H9 (cell line): ENCODE data around the gene USH2A. TPM values are rescaled to one million over a fixed set of nuclear protein-coding genes. Genes with fewer than 3 reads are reported as not detected.

Experiments
- DNase-seq: peaks from one replicate; pipeline ENCODE4 v3.0.0-alpha.2; 2017
- H2AFZ ChIP-seq: one replicate; pipeline ENCODE4 v1.6.1; 2013; ENCODE audit warnings: mild to moderate bottlenecking, low read length, control low read depth, moderate library complexity
- H2AK5ac ChIP-seq: 2 replicates; pipeline ENCODE4 v1.6.1; 2013; ENCODE audit warnings: low read length, control low read depth, mixed read lengths; ENCODE audit not compliant: insufficient read length
- H2BK120ac ChIP-seq: one replicate; pipeline ENCODE4 v1.6.1; 2013; ENCODE audit warnings: low read depth, mild to moderate bottlenecking, low read length, control low read depth, inconsistent platforms; ENCODE audit not compliant: poor library complexity, severe bottlenecking
- H2BK12ac ChIP-seq: 2 replicates; pipeline ENCODE4 v1.6.1; 2013; ENCODE audit warnings: low read length, control low read depth, mixed read lengths, low read depth; ENCODE audit not compliant: insufficient read length
- H2BK15ac ChIP-seq: 2 replicates; pipeline ENCODE4 v1.6.1; 2013; ENCODE audit warnings: low read depth, low read length, control low read depth
- H2BK20ac ChIP-seq: one replicate; pipeline ENCODE4 v1.6.1; 2013; ENCODE audit warnings: low read depth, mild to moderate bottlenecking, low read length, control low read depth, inconsistent platforms; ENCODE audit not compliant: poor library complexity, severe bottlenecking
- H2BK5ac ChIP-seq: 2 replicates; pipeline ENCODE4 v1.6.1; 2013; ENCODE audit warnings: low read length, control low read depth, mixed read lengths; ENCODE audit not compliant: insufficient read length
- H3K14ac ChIP-seq: 2 replicates; pipeline ENCODE4 v1.6.1; 2013; ENCODE audit warnings: low read length, control low read depth; ENCODE audit not compliant: insufficient read depth
- H3K18ac ChIP-seq: 2 replicates; pipeline ENCODE4 v1.6.1; 2013; ENCODE audit warnings: low read depth, mild to moderate bottlenecking, mixed read lengths, low read length, control low read depth; ENCODE audit not compliant: insufficient read length
- H3K23ac ChIP-seq: 2 replicates; pipeline ENCODE4 v1.6.1; 2013; ENCODE audit warnings: low read length, control low read depth, mixed read lengths, low read depth; ENCODE audit not compliant: insufficient read length
- H3K23me2 ChIP-seq: 2 replicates; pipeline ENCODE4 v1.6.1; 2013; ENCODE audit warnings: low read depth, mild to moderate bottlenecking, mixed read lengths, low read length, control low read depth; ENCODE audit not compliant: insufficient read length, poor library complexity, severe bottlenecking
- H3K27ac ChIP-seq: 2 replicates; pipeline ENCODE4 v1.5.1; 2013; ENCODE audit warnings: low read length, control low read depth, mixed read lengths, low read depth; ENCODE audit not compliant: insufficient read length
- H3K27me3 ChIP-seq: 2 replicates; pipeline ENCODE4 v1.6.1; 2013; ENCODE audit warnings: low read length, control low read depth, inconsistent platforms; ENCODE audit not compliant: insufficient read depth
- H3K4ac ChIP-seq: 2 replicates; pipeline ENCODE4 v1.6.1; 2013; ENCODE audit warnings: low read depth, mild to moderate bottlenecking, control low read depth, inconsistent platforms, low read length, moderate library complexity
- H3K4me1 ChIP-seq: 2 replicates; pipeline ENCODE4 v1.6.1; 2013; ENCODE audit warnings: low read length, control low read depth, inconsistent platforms; ENCODE audit not compliant: insufficient read depth
- H3K4me2 ChIP-seq: 2 replicates; pipeline ENCODE4 v1.6.1; 2013; ENCODE audit warnings: low read length, control low read depth, mixed read lengths; ENCODE audit not compliant: insufficient read length, insufficient read depth
- H3K56ac ChIP-seq: 2 replicates; pipeline ENCODE4 v1.6.1; 2013; ENCODE audit warnings: low read depth, mild to moderate bottlenecking, mixed read lengths, low read length, control low read depth; ENCODE audit not compliant: insufficient read length
- H3K79me1 ChIP-seq: 2 replicates; pipeline ENCODE4 v1.6.1; 2013; ENCODE audit warnings: low read depth, mild to moderate bottlenecking, moderate library complexity, low read length, control low read depth, inconsistent platforms; ENCODE audit not compliant: insufficient read depth, poor library complexity, severe bottlenecking
- H3K79me2 ChIP-seq: 2 replicates; pipeline ENCODE4 v1.6.1; 2013; ENCODE audit warnings: low read length, control low read depth, inconsistent platforms; ENCODE audit not compliant: insufficient read depth
- H3K9ac ChIP-seq: 2 replicates; pipeline ENCODE4 v1.6.1; 2013; ENCODE audit warnings: low read length, control low read depth, mixed read lengths; ENCODE audit not compliant: insufficient read length; ENCODE audit errors: extremely low read depth
- H3K9me3 ChIP-seq: one replicate; pipeline ENCODE4 v1.6.1; 2013; ENCODE audit warnings: low read depth, low read length, inconsistent platforms; ENCODE audit not compliant: control insufficient read depth
- H3T11ph ChIP-seq: one replicate; pipeline ENCODE4 v1.6.1; 2013; ENCODE audit warnings: mild to moderate bottlenecking, low read length, control low read depth, inconsistent platforms
- H4K20me1 ChIP-seq: one replicate; pipeline ENCODE4 v1.6.1; 2013; ENCODE audit not compliant: control insufficient read depth, insufficient read length, insufficient read depth
- H4K5ac ChIP-seq: 2 replicates; pipeline ENCODE4 v1.6.1; 2013; ENCODE audit warnings: low read depth, mild to moderate bottlenecking, mixed read lengths, low read length, control low read depth; ENCODE audit not compliant: insufficient read length
- H4K8ac ChIP-seq: replicated peaks from 2 replicates; pipeline ENCODE4 v1.6.1; 2013; ENCODE audit warnings: low read length, control low read depth, mixed read lengths, low read depth; ENCODE audit not compliant: insufficient read length
- H4K91ac ChIP-seq: 2 replicates; pipeline ENCODE4 v1.6.1; 2013; ENCODE audit warnings: low read depth, mild to moderate bottlenecking, moderate library complexity, mixed read lengths, low read length, control low read depth; ENCODE audit not compliant: insufficient read length
- H3K27ac Mint-ChIP-seq, 3 experiments: 2 replicates in 2 of 3; 3 replicates in 1 of 3; pipeline ENCODE4 v1.8.0; 2020 to 2021; ENCODE audit warnings: mixed read lengths in 3 of 3, mild to moderate bottlenecking in 1 of 3, moderate library complexity in 1 of 3
- H3K27me3 Mint-ChIP-seq: 2 replicates; pipeline ENCODE4 v1.8.0; 2021; ENCODE audit warnings: low read depth, mild to moderate bottlenecking, moderate library complexity, mixed read lengths
- H3K36me3 Mint-ChIP-seq, 3 experiments: 2 replicates in 2 of 3; 3 replicates in 1 of 3; pipeline ENCODE4 v1.8.0; 2020 to 2021; ENCODE audit warnings: low read depth in 3 of 3, mixed read lengths in 3 of 3; ENCODE audit not compliant: insufficient read depth in 1 of 3
- H3K4me1 Mint-ChIP-seq, 2 experiments: 2 replicates each; pipeline ENCODE4 v1.8.0; 2020; ENCODE audit warnings: mixed read lengths in 2 of 2
- H3K4me3 Mint-ChIP-seq, 2 experiments: 2 replicates in 1 of 2; 3 replicates in 1 of 2; pipeline ENCODE4 v1.8.0; 2020 to 2021; ENCODE audit warnings: mild to moderate bottlenecking in 2 of 2, mixed read lengths in 2 of 2, moderate library complexity in 1 of 2
- H3K9me3 Mint-ChIP-seq, 2 experiments: 2 replicates in 1 of 2; 3 replicates in 1 of 2; pipeline ENCODE4 v1.8.0; 2020; ENCODE audit warnings: mild to moderate bottlenecking in 2 of 2, mixed read lengths in 2 of 2, moderate library complexity in 1 of 2
- CTCF ChIP-seq: fragments of 200-600 bp; sonication (generic); conservative IDR thresholded peaks from 3 replicates; pipeline ENCODE4 v1.8.0; 2021; ENCODE audit warnings: antibody characterized with exemption, mild to moderate bottlenecking
- WGBS: extraction: QIAGEN DNeasy Blood & Tissue Kit; methylation state at CpG from one replicate; pipeline ENCODE4 v1.1.7; 2013; ENCODE audit warnings: missing lambda C conversion rate, low lambda C conversion rate, mixed read lengths; ENCODE audit not compliant: insufficient read length; ENCODE audit errors: extremely low coverage; 5-methylcytosine and 5-hydroxymethylcytosine counted together
- total RNA-seq: library from RNA; stranded (reverse); gene quantifications from 2 replicates; pipeline ENCODE4 v1.2.1, GENCODE V29; 2021

USH2A gene
- total RNA-seq, 1 experiment from 2014 or later, result 0.11 TPM

DNA sequence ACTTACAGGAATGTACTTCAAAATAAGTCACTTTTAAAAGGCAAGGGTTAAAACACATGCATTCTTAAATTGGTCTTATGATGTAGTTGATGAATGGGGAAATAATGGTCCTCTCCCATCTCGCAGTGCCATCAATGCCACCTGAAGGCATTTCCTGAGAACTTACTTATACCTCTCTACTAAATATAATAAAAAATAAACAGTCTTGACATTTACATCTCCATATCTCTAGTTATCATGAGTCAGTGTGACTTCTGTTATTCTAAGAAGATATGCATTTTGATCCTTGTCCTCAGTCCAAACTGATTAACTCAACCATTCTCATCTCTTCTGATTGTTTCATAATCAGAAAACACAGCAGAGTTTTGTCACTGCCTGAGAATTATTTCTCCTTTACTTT, 253.9 kb downstream of the USH2A start:
- Histone ChIP-seq H3K9ac (no peak overlapping the region), H3K4me2 (no peak overlapping the region), H3K79me1 (no peaks in the 10 kb centered on the region), H2AK5ac (no peak overlapping the region), H3K56ac (no peak overlapping the region), H3K14ac (no peak overlapping the region), H2BK120ac (no peak overlapping the region), H2BK15ac (no peak overlapping the region), H3K4ac (no peak overlapping the region), H4K91ac (no peak overlapping the region), H3T11ph (no peak overlapping the region), H3K9me3 (no peaks in the 10 kb centered on the region), H2BK20ac (no peak overlapping the region), H3K23ac (no peak overlapping the region), H4K8ac (no peak overlapping the region), H3K23me2 (no peaks in the 10 kb centered on the region), H2BK5ac (no peak overlapping the region), H3K27ac (no peak overlapping the region), H4K20me1 (no peaks in the 10 kb centered on the region), H3K79me2 (no peaks in the 10 kb centered on the region), H2AFZ (no peak overlapping the region), H3K27me3 (no peaks in the 10 kb centered on the region), H3K4me1 (no peaks in the 10 kb centered on the region), H3K18ac (no peak overlapping the region), H2BK12ac (no peak overlapping the region), H4K5ac (no peak overlapping the region)
- Mint-ChIP-seq H3K27me3 (no peaks in the 10 kb centered on the region), H3K27ac (no peak overlapping the region), H3K4me3 (no peak overlapping the region), H3K4me1 (no peaks in the 10 kb centered on the region; a peak in 1 of 4 replicates), H3K36me3 (no peaks in the 10 kb centered on the region), H3K9me3 (no peaks in the 10 kb centered on the region; a peak in 1 of 5 replicates)
- WGBS, result no CpG with 5 or more reads among the region's 1 CpG
- no peak for TF ChIP-seq CTCF
- DNase-seq, result no peak
